Subcutaneous abdominal adipose tissue (tissue), 5 donors: ENCODE results near the gene MPDZ.

Experiments used
- H3K27ac ChIP-seq: one replicate; pipeline ENCODE4 v1.7.0; 2013; ENCODE audit warnings: low read depth, mild to moderate bottlenecking, inconsistent platforms, low read length, moderate library complexity
- H3K27me3 ChIP-seq, 5 donors: one replicate each; pipeline ENCODE4 v1.7.0; 2013; ENCODE audit warnings: low read length in 5 of 5, inconsistent platforms in 1 of 5; ENCODE audit not compliant: control insufficient read depth in 5 of 5, insufficient read depth in 4 of 5
- H3K36me3 ChIP-seq, 5 donors: one replicate each; pipeline ENCODE4 v1.7.0; 2013; ENCODE audit warnings: low read length in 5 of 5; ENCODE audit not compliant: control insufficient read depth in 5 of 5, insufficient read depth in 5 of 5
- H3K4me1 ChIP-seq, 5 donors: one replicate each; pipeline ENCODE4 v1.7.0; 2013; ENCODE audit warnings: low read length in 5 of 5, mild to moderate bottlenecking in 3 of 5, moderate library complexity in 1 of 5; ENCODE audit not compliant: control insufficient read depth in 5 of 5, insufficient read depth in 5 of 5
- H3K4me3 ChIP-seq, 5 donors: one replicate each; pipeline ENCODE4 v1.7.0; 2013; ENCODE audit warnings: low read length in 5 of 5, low read depth in 1 of 5
- H3K9ac ChIP-seq, 5 donors: one replicate each; pipeline ENCODE4 v1.7.0; 2013; ENCODE audit warnings: low read length in 5 of 5, mild to moderate bottlenecking in 4 of 5, moderate library complexity in 3 of 5
- H3K9me3 ChIP-seq, 5 donors: one replicate each; pipeline ENCODE4 v1.7.0; 2013; ENCODE audit warnings: low read length in 5 of 5; ENCODE audit not compliant: control insufficient read depth in 5 of 5
- donor health status: healthy.
- donor health status: healthy.
- donor health status: healthy.
- donor health status: healthy.
- donor health status: healthy.

The MPDZ gene

DNA sequence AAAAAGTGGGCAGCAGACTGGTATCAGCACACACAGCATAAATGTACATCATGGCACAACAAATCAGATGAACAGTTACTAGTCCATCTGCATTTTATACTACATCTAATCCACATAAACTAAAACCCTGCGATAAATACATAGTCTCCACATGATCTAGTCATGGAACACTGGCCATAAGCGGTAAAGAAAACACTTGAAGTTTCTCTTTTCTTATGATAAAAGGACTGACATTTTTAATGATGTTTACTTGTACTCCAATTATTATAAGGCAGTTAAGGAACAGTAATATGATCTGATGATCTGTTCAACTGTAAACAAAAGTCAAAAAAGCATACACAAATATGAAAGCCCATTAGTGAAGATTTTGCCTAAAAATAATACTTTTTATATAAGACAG is 112.5 kb downstream of the MPDZ start:
- no peaks in the 10 kb centered on the region for H3K9me3 ChIP-seq
- no peak overlapping the region for H3K9ac ChIP-seq
- H3K4me1 ChIP-seq: no peaks in the 10 kb centered on the region
- H3K36me3 ChIP-seq: peaks cover 8 to 29% (median 18%) of the 10 kb centered on the region in 5 donors
- no peak overlapping the region for H3K27ac ChIP-seq
- no peaks in the 10 kb centered on the region for H3K27me3 ChIP-seq
- H3K4me3 ChIP-seq: no peak overlapping the region

GRCh38 chr9:13165956-13166355 is 113.5 kb downstream of the MPDZ start:
- peaks cover 8 to 34% (median 18%) of the 10 kb centered on the region in 5 donors for H3K36me3 ChIP-seq
- no peaks in the 10 kb centered on the region for H3K27me3 ChIP-seq
- H3K9ac ChIP-seq: no peak overlapping the region
- H3K9me3 ChIP-seq: no peaks in the 10 kb centered on the region
- no peak overlapping the region for H3K4me3 ChIP-seq
- no peak overlapping the region for H3K27ac ChIP-seq
- H3K4me1 ChIP-seq: no peaks in the 10 kb centered on the region

DNA sequence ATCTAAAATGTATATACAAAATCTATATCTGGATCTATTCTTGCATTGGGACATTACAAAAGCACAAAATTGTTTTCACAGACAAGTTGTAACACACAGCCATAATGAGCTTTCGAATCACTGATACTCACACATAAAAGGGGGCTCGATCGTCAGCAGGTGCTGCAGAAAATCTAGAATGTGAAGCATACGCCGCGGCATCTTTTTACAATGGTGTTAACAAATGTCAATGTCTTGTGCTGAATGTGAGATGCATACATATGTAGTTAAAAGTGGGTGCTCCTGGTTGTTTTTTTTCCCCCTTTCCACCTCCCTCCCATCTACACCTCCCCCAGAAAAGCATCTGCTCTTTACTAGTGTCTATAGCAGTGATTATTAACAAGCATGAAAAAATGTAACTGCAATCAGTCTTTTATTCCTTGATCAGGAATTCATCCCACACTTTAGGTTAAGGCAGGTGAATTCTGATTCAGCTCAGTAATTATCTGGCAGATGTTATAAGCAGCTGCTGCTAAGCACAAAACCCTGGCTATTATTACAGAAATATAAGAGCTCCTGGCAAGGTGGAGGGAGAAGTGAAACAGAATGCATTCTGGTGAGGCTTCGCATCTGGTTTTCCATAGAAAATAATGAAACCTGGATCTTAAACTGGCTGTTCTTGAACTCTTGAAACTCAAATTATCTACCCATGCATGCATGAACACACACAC is 114.1 kb downstream of the MPDZ start:
- Histone ChIP-seq H3K9me3 (no peaks in the 10 kb centered on the region), H3K27me3 (no peaks in the 10 kb centered on the region), H3K4me1 (no peaks in the 10 kb centered on the region), H3K36me3 (peaks cover 8 to 33% (median 18%) of the 10 kb centered on the region in 5 donors), H3K9ac (no peak overlapping the region), H3K27ac (no peak overlapping the region), H3K4me3 (no peak overlapping the region)

DNA sequence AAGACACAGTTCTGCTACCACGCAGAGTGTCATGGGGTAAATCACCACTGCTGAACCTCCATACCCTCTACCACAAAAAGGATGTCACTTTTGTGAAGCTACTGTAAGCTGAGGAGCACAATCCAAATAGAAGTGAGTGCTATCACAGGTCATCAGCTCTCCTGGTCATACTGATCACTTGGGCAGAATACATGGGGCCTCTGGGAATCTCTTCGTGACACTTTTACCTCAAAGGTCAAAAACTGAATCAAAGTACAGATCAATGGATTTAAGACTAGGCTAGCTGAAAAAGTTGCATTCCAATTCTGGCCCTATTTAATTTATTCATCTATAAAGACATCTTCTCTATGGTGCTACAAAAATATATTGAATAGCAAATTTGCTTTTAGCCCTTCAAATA is 115.5 kb downstream of the MPDZ start:
- H3K36me3 ChIP-seq: peaks cover 8 to 38% (median 18%) of the 10 kb centered on the region in 5 donors
- no peaks in the 10 kb centered on the region for H3K9me3 ChIP-seq
- no peak overlapping the region for H3K27ac ChIP-seq
- no peaks in the 10 kb centered on the region for H3K27me3 ChIP-seq
- H3K4me3 ChIP-seq: no peak overlapping the region
- no peaks in the 10 kb centered on the region for H3K4me1 ChIP-seq
- no peak overlapping the region for H3K9ac ChIP-seq

GRCh38 chr9:13163287-13163686 is 116.2 kb downstream of the MPDZ start:
- Histone ChIP-seq H3K4me1 (no peaks in the 10 kb centered on the region), H3K27me3 (no peaks in the 10 kb centered on the region), H3K27ac (no peak overlapping the region), H3K4me3 (no peak overlapping the region), H3K9ac (no peak overlapping the region), H3K36me3 (peaks cover 8 to 37% (median 18%) of the 10 kb centered on the region in 5 donors), H3K9me3 (no peaks in the 10 kb centered on the region)

- Histone ChIP-seq H3K9me3 (no peaks in the 10 kb centered on the region), H3K4me3 (no peak overlapping the region), H3K36me3 (peaks cover 9 to 29% (median 13%) of the 10 kb centered on the region in 5 donors)
These were observed 119.4 kb downstream of the MPDZ start for GRCh38 chr9:13160051-13160450.

DNA sequence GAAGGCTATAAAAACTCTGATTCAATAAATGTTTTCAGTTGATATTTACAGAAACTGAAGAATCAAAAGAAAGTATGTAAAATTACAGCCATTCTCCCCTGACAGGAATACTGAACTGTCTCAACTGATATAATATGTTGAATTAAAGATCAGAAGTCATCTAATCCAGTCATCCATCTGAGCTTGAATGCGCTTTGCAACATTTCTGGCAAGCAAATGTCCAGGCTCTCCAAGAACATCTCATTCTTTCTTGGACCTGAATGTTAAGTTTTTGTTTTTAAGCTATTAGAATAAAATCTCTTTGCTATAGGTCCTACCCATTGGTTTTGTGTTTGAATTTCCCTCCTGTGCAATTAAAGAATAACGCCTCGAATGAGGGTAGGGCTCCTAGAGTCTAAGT is 120.5 kb downstream of the MPDZ start:
- Histone ChIP-seq H3K9me3 (no peaks in the 10 kb centered on the region), H3K9ac (no peak overlapping the region), H3K4me1 (no peaks in the 10 kb centered on the region), H3K36me3 (peaks cover 9 to 27% (median 13%) of the 10 kb centered on the region in 5 donors), H3K4me3 (no peak overlapping the region), H3K27me3 (no peaks in the 10 kb centered on the region), H3K27ac (no peak overlapping the region)

More at GRCh38 chr9:13160051-13160450, 119.4 kb downstream of the MPDZ start:
- Histone ChIP-seq H3K27ac (no peak overlapping the region), H3K9ac (no peak overlapping the region), H3K4me1 (no peaks in the 10 kb centered on the region), H3K27me3 (no peaks in the 10 kb centered on the region)

GRCh38 chr9:13151489-13151888 is 128.0 kb downstream of the MPDZ start:
- H3K4me1 ChIP-seq: peaks cover 0 to 5% (median 0%) of the 10 kb centered on the region in 5 donors

DNA sequence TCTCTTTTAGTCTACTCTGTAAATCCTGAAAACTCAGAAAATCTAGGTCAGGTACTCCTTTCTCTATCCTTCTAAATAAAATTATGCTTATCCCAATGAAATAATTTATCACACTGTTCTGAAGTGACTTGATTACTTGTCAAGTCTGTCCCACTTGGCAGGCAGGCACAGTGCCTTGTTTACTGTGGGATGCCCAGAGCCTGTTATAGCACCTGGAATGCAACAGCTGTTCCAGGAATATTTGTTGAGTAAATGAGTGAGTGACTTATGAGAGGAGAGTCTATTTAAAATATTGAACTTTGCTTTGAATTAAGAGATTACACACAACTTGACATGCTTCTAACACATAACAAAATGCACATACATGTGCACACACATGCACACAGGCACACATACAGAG is 130.0 kb downstream of the MPDZ start:
- peaks cover 1 to 16% (median 3%) of the 10 kb centered on the region in 5 donors for H3K4me1 ChIP-seq
- no peak overlapping the region for H3K4me3 ChIP-seq
- peaks cover 6 to 17% (median 16%) of the 10 kb centered on the region in 5 donors for H3K36me3 ChIP-seq
- H3K27me3 ChIP-seq: no peaks in the 10 kb centered on the region
- no peaks in the 10 kb centered on the region for H3K9me3 ChIP-seq
- no peak overlapping the region for H3K27ac ChIP-seq
- no peak overlapping the region for H3K9ac ChIP-seq

More at GRCh38 chr9:13151489-13151888, 128.0 kb downstream of the MPDZ start:
- H3K9me3 ChIP-seq: no peaks in the 10 kb centered on the region
- H3K27ac ChIP-seq: no peak overlapping the region
- H3K4me3 ChIP-seq: no peak overlapping the region
- H3K27me3 ChIP-seq: no peaks in the 10 kb centered on the region
- peaks cover 4 to 19% (median 16%) of the 10 kb centered on the region in 5 donors for H3K36me3 ChIP-seq
- no peak overlapping the region for H3K9ac ChIP-seq

DNA sequence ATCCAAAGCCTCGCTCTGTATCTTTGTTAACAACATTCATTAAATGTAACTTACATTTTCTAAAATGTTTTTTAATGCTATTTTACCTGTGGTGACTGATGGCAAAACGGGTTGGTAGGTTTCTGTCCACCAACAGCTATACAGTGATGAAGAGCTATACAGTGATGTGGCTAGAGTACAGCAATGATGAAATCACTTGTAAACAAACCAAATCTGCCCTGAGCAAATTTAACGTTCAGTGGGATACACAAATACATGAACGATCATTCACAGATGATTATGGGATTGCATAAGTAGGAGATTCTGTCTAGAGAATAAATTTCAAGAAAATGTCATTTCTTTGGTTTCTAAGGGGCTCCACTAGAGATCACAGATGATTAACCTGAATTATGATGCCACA is 132.7 kb downstream of the MPDZ start:
- no peak overlapping the region for H3K4me3 ChIP-seq
- no peaks in the 10 kb centered on the region for H3K27me3 ChIP-seq
- H3K9ac ChIP-seq: no peak overlapping the region
- H3K36me3 ChIP-seq: peaks cover 2 to 12% (median 6%) of the 10 kb centered on the region in 5 donors
- no peaks in the 10 kb centered on the region for H3K9me3 ChIP-seq
- peaks cover 2 to 27% (median 15%) of the 10 kb centered on the region in 5 donors for H3K4me1 ChIP-seq
- no peak overlapping the region for H3K27ac ChIP-seq
